ENCODE data around the gene SARM1. TPM values are rescaled to one million over a fixed set of nuclear protein-coding genes. Genes with fewer than 3 reads are reported as not detected.
A peak's percentile ranks its signal among the peaks of the same experiment; 100 is the strongest.

SARM1 gene
- total and polyA plus RNA-seq, 2 of the 13 experiments (the other 11 are each of a cell fraction or from before 2014, with no cell fraction given) = 0.73 to 0.86 TPM

DNA sequence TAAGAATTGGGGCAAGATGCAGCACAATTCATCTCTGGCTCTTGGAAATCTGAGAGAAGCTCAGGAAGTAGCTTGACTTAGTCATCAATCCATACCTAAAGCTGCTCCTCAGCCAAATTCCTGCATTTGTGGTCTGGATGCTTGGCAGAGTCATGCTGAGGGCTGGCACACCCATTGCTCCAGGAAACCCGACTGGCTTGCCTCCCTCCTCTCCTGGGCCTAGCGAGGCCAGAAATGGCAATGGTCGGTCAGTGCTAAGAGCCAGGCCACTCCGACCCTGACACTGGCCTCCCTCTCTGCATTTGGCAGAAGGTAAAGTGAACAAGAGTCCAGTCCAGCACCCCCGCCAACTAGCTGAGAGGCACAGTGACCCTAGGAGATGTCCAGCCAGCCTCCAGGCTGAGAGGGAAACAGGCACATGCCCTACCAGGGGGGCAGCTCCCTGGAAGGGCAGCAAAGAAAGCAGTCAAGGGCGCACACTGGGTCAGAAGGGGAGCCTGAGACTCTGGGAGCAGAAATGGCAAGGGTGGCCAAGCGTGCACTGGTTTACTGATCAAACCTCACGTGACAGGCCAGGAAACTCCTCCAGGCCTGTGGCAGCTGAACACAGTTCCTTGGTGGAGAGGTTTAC, 24.1 kb upstream of the SARM1 start (continued):
- TF ChIP-seq ZNF761 (CRISPR knock-in tag; conservative IDR thresholded peaks at IDR 0.05) = no peak
- no peak for TF ChIP-seq ZBTB7B (CRISPR knock-in tag; IDR thresholded peaks at IDR 0.05)
- no peak for TF ChIP-seq ARNT2 (CRISPR knock-in tag; IDR thresholded peaks at IDR 0.05; ENCODE audit: low read depth)
- no peak for TF ChIP-seq ZBTB43 (CRISPR knock-in tag; conservative IDR thresholded peaks at IDR 0.05)
- TF ChIP-seq, protein P1, sequence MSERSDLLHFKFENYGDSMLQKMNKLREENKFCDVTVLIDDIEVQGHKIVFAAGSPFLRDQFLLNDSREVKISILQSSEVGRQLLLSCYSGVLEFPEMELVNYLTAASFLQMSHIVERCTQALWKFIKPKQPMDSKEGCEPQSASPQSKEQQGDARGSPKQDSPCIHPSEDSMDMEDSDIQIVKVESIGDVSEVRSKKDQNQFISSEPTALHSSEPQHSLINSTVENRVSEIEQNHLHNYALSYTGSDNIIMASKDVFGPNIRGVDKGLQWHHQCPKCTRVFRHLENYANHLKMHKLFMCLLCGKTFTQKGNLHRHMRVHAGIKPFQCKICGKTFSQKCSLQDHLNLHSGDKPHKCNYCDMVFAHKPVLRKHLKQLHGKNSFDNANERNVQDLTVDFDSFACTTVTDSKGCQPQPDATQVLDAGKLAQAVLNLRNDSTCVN (CRISPR knock-in tag; IDR thresholded peaks at IDR 0.05; ENCODE audit: borderline replicate concordance) = no peak
- no peak for TF ChIP-seq KLF13 (CRISPR knock-in tag; IDR thresholded peaks at IDR 0.05)
- TF ChIP-seq ZNF160 (CRISPR knock-in tag; IDR thresholded peaks at IDR 0.05) = no peak
- no peak for TF ChIP-seq SMARCE1 (IDR thresholded peaks at IDR 0.05; ENCODE audit: borderline replicate concordance)
- TF ChIP-seq SP5 (CRISPR knock-in tag; IDR thresholded peaks at IDR 0.05; ENCODE audit: borderline replicate concordance, low read depth) = no peak
- TF ChIP-seq, protein P2, sequence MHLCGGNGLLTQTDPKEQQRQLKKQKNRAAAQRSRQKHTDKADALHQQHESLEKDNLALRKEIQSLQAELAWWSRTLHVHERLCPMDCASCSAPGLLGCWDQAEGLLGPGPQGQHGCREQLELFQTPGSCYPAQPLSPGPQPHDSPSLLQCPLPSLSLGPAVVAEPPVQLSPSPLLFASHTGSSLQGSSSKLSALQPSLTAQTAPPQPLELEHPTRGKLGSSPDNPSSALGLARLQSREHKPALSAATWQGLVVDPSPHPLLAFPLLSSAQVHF (CRISPR knock-in tag; IDR thresholded peaks at IDR 0.05) = no peak
- no peak for TF ChIP-seq MLX (CRISPR knock-in tag; IDR thresholded peaks at IDR 0.05)
- no peak for TF ChIP-seq ZNF720 (CRISPR knock-in tag; IDR thresholded peaks at IDR 0.05)
- no peak for TF ChIP-seq SIX1 (CRISPR knock-in tag; IDR thresholded peaks at IDR 0.05; ENCODE audit: borderline replicate concordance)
- TF ChIP-seq ZNF276 (CRISPR knock-in tag; IDR thresholded peaks at IDR 0.05; ENCODE audit: low read depth) = no peak
- no peak for TF ChIP-seq CBX1 (IDR thresholded peaks at IDR 0.05; ENCODE audit: low read depth)
- no peak for TF ChIP-seq ZNF562 (CRISPR knock-in tag; IDR thresholded peaks at IDR 0.05; ENCODE audit: borderline replicate concordance)
- TF ChIP-seq PLRG1 (conservative IDR thresholded peaks at IDR 0.05) = no peak
- TF ChIP-seq, protein P3, sequence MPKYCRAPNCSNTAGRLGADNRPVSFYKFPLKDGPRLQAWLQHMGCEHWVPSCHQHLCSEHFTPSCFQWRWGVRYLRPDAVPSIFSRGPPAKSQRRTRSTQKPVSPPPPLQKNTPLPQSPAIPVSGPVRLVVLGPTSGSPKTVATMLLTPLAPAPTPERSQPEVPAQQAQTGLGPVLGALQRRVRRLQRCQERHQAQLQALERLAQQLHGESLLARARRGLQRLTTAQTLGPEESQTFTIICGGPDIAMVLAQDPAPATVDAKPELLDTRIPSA (CRISPR knock-in tag; IDR thresholded peaks at IDR 0.05; ENCODE audit: borderline replicate concordance) = no peak
- no peak for TF ChIP-seq SUZ12 (IDR thresholded peaks at IDR 0.05; ENCODE audit: low read depth, low read length)
- TF ChIP-seq ZNF713 (CRISPR knock-in tag; IDR thresholded peaks at IDR 0.05) = no peak
- no peak for TF ChIP-seq ZNF414 (CRISPR knock-in tag; IDR thresholded peaks at IDR 0.05)
- TF ChIP-seq ZNF589 (CRISPR knock-in tag; conservative IDR thresholded peaks at IDR 0.05) = no peak
- TF ChIP-seq ZSCAN21 (CRISPR knock-in tag; IDR thresholded peaks at IDR 0.05; ENCODE audit: borderline replicate concordance) = 0 out of 2 replicates have a peak, but pooled peaks have one; percentile 52
- no peak for TF ChIP-seq MIER2 (CRISPR knock-in tag; IDR thresholded peaks at IDR 0.05)
